Pancreas (tissue), 10 donors: ENCODE measurements around the gene ANKRD29. TPM values are rescaled to one million over a fixed set of nuclear protein-coding genes. Genes with fewer than 3 reads are reported as not detected.
"Not testable (repeated sequence)": the region's sequence is repeated elsewhere in the genome, so short reads cannot be mapped to it uniquely, and the experiment has no call there.

ENCODE experiments used
- ATAC-seq, 4 donors: fragments of 200-7000 bp; cut with Tn5 transposase; one replicate each; pipeline versions ENCODE4 v1.8.0 to v1.9.1; 2020; ENCODE audit warnings: mild to moderate bottlenecking in 4 of 4, moderate library complexity in 4 of 4
- DNase-seq, 6 donors: peaks; one replicate each; pipeline ENCODE4 v3.0.0-alpha.2; 2020
- FAIRE-seq: peaks from 2 replicates; lab custom pipeline; 2012; peaks lifted over from hg19 to GRCh38; lab: Jason Lieb, UNC
- H3K27ac ChIP-seq, 4 donors: fragments of 200-600 bp; sonication (generic); 1 replicate in 3 of 4; 2 replicates in 1 of 4; pipeline versions ENCODE4 v1.5.0 to v1.8.0; 2020
- H3K27me3 ChIP-seq, 4 donors: fragments of 200-600 bp; one replicate each; pipeline ENCODE4 v1.8.0; 2021
- H3K36me3 ChIP-seq, 3 donors: fragments of 200-600 bp; sonication (generic) in 1 of 3; one replicate each; pipeline versions ENCODE4 v1.5.0 to v1.8.0; 2020 to 2021
- H3K4me1 ChIP-seq, 3 donors: fragments of 200-600 bp; one replicate each; pipeline ENCODE4 v1.8.0; 2021
- H3K4me3 ChIP-seq, 4 donors: fragments of 200-600 bp; sonication (generic) in 2 of 4; one replicate each; pipeline versions ENCODE4 v1.5.0 to v1.8.0; 2020 to 2021
- H3K9me3 ChIP-seq, 4 donors: fragments of 200-600 bp; one replicate each; pipeline ENCODE4 v1.8.0; 2021
- WGBS, 2 donors: extraction: QIAGEN DNeasy Blood & Tissue Kit; methylation state at CpG; one replicate each; pipeline ENCODE4 v1.1.7; 2013; 5-methylcytosine and 5-hydroxymethylcytosine counted together
- intact Hi-C, 3 donors: fragments of 100-400 bp; cut with DNase I; formaldehyde crosslinking; loops; one replicate each; pipeline versions ENCODE4 v1.11.1 to v1.14.2; 2022
- polyA plus RNA-seq, 2 donors: library from polyadenylated mRNA; stranded (reverse); fragments of 200-250 nt; gene quantifications; one replicate each; pipeline ENCODE4 v1.2.3, GENCODE V29; 2013
- total RNA-seq, 6 donors: library from RNA; stranded (reverse); fragmentation: NEBNext Ultra II Directional in 4 of 6; extraction: Animal tissue kit (Norgen Biotek cat#: 25700) in 4 of 6; gene quantifications; one replicate each; pipeline versions ENCODE4 v1.2.1 to v1.2.4, GENCODE V29; 2021 to 2023
- TF ChIP-seq, protein P1 (sequence below), 4 donors: fragments of 200-600 bp; sonication (generic) in 3 of 4; IDR thresholded peaks; one replicate each; pipeline versions ENCODE4 v1.5.0 to v1.8.0; 2021; ENCODE audit warnings: antibody characterized with exemption in 4 of 4
- donor health status: healthy with polysubstance abuse.
- donor health status: DM: no; HTN: no; CAD: no; lungs with moderate emphysema.
- donor health status: DM: no; HTN: no; CAD: no.
- donor health status: control.
- donor health status: control.
- donor health status: Bipolar disorder and iron deficiency.
- donor health status: DM: yes; HTN: yes; CAD: no.
- donor health status: DM: no; HTN: no; CAD: no.
- donor health status: DM: no; HTN: no; CAD: no.
- donor health status: DM: yes; HTN: yes; CAD: no.

ANKRD29 gene
- total and polyA plus RNA-seq, 8 donors = 0.24 to 2.0 (median 0.65) TPM

DNA sequence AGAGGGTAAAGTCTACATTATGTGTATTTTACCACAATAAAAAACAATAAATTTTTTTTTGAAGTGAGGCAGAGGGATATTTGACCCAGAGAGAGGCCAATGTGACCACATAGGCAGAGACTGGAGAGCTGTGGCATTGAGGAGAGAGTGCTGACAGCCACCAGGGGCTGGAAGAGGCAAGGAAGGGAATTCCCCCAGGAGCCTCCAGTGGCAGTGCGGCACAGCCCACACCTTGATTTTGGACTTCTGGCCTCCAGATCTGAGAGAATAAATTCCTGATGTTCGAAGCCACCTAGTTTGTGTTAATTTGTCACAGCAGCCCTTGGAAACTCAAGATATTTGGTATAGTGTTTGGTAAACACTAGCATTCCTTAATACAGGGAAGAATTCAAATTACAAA, 22.7 kb downstream of the ANKRD29 start:
- Histone ChIP-seq H3K4me3 (no peak overlapping the region), H3K4me1 (no peaks in the 10 kb centered on the region), H3K36me3 (no peaks in the 10 kb centered on the region), H3K9me3 (no peaks in the 10 kb centered on the region), H3K27ac (no peak overlapping the region), H3K27me3 (no peaks in the 10 kb centered on the region)
- TF ChIP-seq, protein P1, sequence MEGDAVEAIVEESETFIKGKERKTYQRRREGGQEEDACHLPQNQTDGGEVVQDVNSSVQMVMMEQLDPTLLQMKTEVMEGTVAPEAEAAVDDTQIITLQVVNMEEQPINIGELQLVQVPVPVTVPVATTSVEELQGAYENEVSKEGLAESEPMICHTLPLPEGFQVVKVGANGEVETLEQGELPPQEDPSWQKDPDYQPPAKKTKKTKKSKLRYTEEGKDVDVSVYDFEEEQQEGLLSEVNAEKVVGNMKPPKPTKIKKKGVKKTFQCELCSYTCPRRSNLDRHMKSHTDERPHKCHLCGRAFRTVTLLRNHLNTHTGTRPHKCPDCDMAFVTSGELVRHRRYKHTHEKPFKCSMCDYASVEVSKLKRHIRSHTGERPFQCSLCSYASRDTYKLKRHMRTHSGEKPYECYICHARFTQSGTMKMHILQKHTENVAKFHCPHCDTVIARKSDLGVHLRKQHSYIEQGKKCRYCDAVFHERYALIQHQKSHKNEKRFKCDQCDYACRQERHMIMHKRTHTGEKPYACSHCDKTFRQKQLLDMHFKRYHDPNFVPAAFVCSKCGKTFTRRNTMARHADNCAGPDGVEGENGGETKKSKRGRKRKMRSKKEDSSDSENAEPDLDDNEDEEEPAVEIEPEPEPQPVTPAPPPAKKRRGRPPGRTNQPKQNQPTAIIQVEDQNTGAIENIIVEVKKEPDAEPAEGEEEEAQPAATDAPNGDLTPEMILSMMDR (IDR thresholded peaks at IDR 0.05) = no peak
- 71 to 72% methylated on average over 2 of the region's 2 CpGs for WGBS, 2 donors
- no peak for FAIRE-seq
- no peak for DNase-seq
- ATAC-seq = no peak
- intact Hi-C loops = no loop called here

DNA sequence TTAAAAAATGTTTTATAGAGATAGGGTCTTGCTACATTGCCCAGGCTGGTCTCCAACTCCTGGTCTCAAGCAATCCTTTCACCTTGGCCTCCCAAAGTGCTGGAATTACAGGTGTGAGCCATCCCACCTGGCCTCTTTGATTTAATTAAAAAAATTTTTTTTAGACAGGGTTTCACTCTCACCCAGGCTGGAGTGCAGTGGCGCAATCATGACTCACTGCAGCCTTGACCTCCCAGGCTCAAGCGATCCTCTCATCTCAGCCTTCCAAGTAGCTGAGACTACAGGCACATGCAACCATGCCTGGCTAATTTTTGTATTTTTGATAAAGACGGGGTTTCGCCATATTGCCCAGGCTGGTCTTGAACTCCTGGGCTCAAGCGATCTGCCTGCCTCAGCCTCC, 26.3 kb downstream of the ANKRD29 start:
- DNase-seq, H3K27me3 ChIP-seq, H3K9me3 ChIP-seq, FAIRE-seq, H3K27ac ChIP-seq, intact Hi-C loops, H3K4me3 ChIP-seq, H3K36me3 ChIP-seq, H3K4me1 ChIP-seq, ATAC-seq: not testable (repeated sequence)
- 93 to 97% methylated on average over 5 of the region's 5 CpGs for WGBS, 2 donors

GRCh38 chr18:23636071-23636399, 26.7 kb downstream of the ANKRD29 start:
- ATAC-seq = no peak
- no peak overlapping the region for H3K27ac ChIP-seq
- intact Hi-C loops = no loop called here
- no peak overlapping the region for H3K4me3 ChIP-seq
- 77 to 88% methylated on average over 3 of the region's 3 CpGs for WGBS, 2 donors
- TF ChIP-seq, protein P1 (IDR thresholded peaks at IDR 0.05) = no peak
- no peak for DNase-seq
- FAIRE-seq = no peak
- no peaks in the 10 kb centered on the region for H3K9me3 ChIP-seq
- H3K27me3 ChIP-seq = no peaks in the 10 kb centered on the region
- no peaks in the 10 kb centered on the region for H3K4me1 ChIP-seq
- H3K36me3 ChIP-seq = no peaks in the 10 kb centered on the region

DNA sequence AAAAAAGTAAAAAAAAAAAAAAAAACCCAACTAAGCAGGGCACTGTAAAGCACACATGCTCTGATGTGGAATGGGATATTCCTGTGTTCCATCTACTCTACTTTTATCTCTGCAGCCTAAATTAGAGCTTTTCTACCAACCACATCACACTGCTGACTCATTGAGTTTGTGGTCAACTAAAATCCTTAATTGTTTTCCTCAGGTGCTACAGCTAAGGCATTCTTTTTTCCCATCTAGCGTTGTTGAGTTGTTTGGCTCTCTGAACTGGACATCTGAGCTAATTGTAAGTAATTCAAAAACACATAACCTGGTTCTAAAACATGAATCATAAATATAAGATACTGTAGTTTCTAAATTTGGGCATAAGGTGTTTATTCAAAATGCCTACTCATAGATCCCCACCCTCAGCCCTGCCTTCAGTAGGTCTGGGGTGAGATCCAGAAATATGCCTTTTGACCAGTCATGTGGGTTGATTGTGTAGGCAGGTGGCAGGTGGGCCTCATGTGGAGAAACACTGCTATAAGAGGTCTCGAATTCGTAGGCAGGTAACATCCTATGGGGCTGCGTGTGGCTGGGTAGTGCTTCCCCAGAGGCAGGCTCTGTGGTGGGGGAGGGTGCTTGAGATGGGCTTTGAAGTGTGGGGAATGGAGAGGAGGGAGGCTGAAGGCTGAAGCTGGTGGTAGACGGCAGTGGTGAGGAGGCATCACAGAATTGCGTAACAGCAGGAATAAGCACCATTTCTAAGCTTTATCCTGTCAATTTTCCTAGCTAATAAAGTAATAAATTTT, 27.2 kb downstream of the ANKRD29 start:
- ATAC-seq = no peak
- TF ChIP-seq, protein P1 (IDR thresholded peaks at IDR 0.05) = no peak

GRCh38 chr18:23634692-23635091, 28.0 kb downstream of the ANKRD29 start:
- DNase-seq (no peak), ATAC-seq (no peak), FAIRE-seq (no peak)
- Histone ChIP-seq H3K9me3 (no peaks in the 10 kb centered on the region), H3K4me1 (no peaks in the 10 kb centered on the region), H3K36me3 (no peaks in the 10 kb centered on the region), H3K4me3 (no peak overlapping the region), H3K27me3 (no peaks in the 10 kb centered on the region), H3K27ac (no peak overlapping the region)
- intact Hi-C loops = loop anchor here in 1 of 3 donors (5.0 kb wide), 1 partner anchor 43 kb away; no protein-coding TSS in a partner anchor
- TF ChIP-seq, protein P1 (IDR thresholded peaks at IDR 0.05) = no peak
- 71 to 80% methylated on average over 3 of the region's 3 CpGs for WGBS, 2 donors

More for the DNA sequence above, 27.2 kb downstream of the ANKRD29 start:
- Histone ChIP-seq H3K27me3 (no peaks in the 10 kb centered on the region), H3K27ac (no peak overlapping the region), H3K4me3 (no peak overlapping the region), H3K9me3 (no peaks in the 10 kb centered on the region), H3K36me3 (no peaks in the 10 kb centered on the region), H3K4me1 (no peaks in the 10 kb centered on the region)
- intact Hi-C loops = no loop called here
- WGBS, 2 donors = 87 to 90% methylated on average over 6 of the region's 6 CpGs
- FAIRE-seq = no peak
- no peak for DNase-seq
